GM12865 (cell line): ENCODE results near the gene RUNX1.

ENCODE experiments used
- DNase-seq: peaks from one replicate; pipeline ENCODE4 v3.0.0; 2010; ENCODE audit warnings: low read depth
- H3K4me3 ChIP-seq: 2 replicates; pipeline ENCODE4 v1.5.1; 2011; ENCODE audit warnings: mild to moderate bottlenecking, low read depth, low read length, control low read depth
- CTCF ChIP-seq: IDR thresholded peaks from 2 replicates; pipeline ENCODE4 v1.5.1; 2011; ENCODE audit warnings: low read length, control low read depth, low read depth, inconsistent platforms; ENCODE audit not compliant: insufficient read depth; ENCODE audit errors: missing control alignments

Gene RUNX1

DNA sequence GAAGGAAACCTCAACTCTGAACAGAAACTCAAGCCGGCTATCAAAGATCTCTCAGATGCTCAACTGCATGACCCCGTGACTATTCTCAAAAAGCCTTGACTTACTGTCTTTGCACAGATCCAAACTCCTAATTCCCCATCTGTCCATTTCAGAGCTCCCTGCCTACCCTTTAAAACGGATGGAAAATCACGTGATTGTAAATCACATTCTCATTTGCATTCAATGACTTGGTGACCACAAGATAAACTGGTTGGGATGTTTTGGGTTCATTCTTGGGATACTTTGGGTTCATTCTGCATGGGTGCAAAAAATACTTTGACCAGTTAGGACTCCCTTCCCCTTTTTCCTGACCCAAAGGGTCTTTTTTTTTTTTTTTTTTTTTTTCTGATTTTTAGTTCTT is 41.3 kb upstream of the RUNX1 start:
- TF ChIP-seq CTCF: no peak
- DNase-seq: no peak
- H3K4me3 ChIP-seq: no peak overlapping the region

GRCh38 chr21:35088319-35088771 is 39.2 kb upstream of the RUNX1 start:
- no peak for DNase-seq
- no peak overlapping the region for H3K4me3 ChIP-seq
- TF ChIP-seq CTCF: no peak

- no peak for TF ChIP-seq CTCF
- no peak overlapping the region for H3K4me3 ChIP-seq
- no peak for DNase-seq
Measured at GRCh38 chr21:35086357-35086756, 37.3 kb upstream of the RUNX1 start.

DNA sequence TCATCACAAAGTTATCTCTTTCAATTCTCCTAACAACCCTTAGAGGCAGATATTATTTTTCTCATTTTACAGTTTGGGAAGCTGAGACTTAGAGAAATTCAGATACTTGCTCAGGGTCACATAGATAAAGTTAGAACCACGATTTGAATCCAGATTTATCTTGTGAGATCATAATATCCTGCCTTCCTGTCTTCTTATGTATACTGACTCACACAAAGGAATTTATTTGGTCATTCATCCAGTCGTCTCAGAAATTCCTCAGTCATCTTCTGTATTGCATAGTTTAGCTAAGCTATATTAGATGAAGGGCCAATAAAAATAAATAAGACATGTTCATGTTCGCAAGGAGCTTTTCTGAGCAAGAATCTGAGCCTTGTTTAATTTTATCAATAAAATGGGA is 35.8 kb upstream of the RUNX1 start:
- DNase-seq: no peak
- no peak overlapping the region for H3K4me3 ChIP-seq
- no peak for TF ChIP-seq CTCF

GRCh38 chr21:35083246-35083645 is 34.1 kb upstream of the RUNX1 start:
- H3K4me3 ChIP-seq: no peak overlapping the region
- TF ChIP-seq CTCF: no peak
- DNase-seq: no peak

- DNase-seq: no peak
- TF ChIP-seq CTCF: no peak
- H3K4me3 ChIP-seq: no peak overlapping the region
Measured at GRCh38 chr21:35081861-35082260, 32.8 kb upstream of the RUNX1 start.

DNA sequence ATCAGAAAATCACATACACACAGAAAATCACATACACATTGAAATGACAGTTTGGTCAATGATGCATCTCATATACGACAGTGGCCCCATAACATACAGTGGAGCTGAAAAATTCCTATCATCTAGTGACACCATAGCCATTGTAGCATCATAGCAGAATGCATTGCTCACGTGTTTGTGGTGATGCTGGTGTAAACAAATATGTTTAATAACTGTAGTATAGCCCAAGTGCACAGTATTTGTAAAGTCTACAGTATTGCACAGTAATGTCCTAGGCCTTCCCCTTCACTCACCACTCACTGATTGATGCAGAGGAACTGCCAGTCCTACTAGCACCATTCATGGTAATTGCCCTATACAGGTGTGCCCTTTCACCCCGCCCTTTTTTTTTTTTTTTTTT is 30.1 kb upstream of the RUNX1 start:
- H3K4me3 ChIP-seq: no peak overlapping the region
- DNase-seq: no peak
- no peak for TF ChIP-seq CTCF
